Measurements from ENCODE around the gene IRX4.

- TF ChIP-seq CTCF (IDR thresholded peaks at IDR 0.05) = no peak
- no peak for TF ChIP-seq POLR2A (IDR thresholded peaks at IDR 0.05)
Measured at GRCh38 chr5:1888541-1889251, 6.0 kb upstream of the IRX4 start.
